HG03520 (cell line): ENCODE results near the gene CEP164.

Source experiments
- ATAC-seq: cut with Tn5 transposase; IDR thresholded peaks from one replicate; pipeline ENCODE4 v1.9.1; 2021; ENCODE audit warnings: mild to moderate bottlenecking, moderate library complexity; ENCODE audit not compliant: unreplicated experiment

CEP164 gene

GRCh38 chr11:117356126-117356890, 28.7 kb downstream of the CEP164 start:
- ATAC-seq: no peak

- ATAC-seq: no peak
Measured at GRCh38 chr11:117361432-117361831, 33.8 kb downstream of the CEP164 start.

GRCh38 chr11:117366248-117366647, 38.6 kb downstream of the CEP164 start:
- no peak for ATAC-seq

- no peak for ATAC-seq
Measured at GRCh38 chr11:117366875-117367274, 39.2 kb downstream of the CEP164 start.

DNA sequence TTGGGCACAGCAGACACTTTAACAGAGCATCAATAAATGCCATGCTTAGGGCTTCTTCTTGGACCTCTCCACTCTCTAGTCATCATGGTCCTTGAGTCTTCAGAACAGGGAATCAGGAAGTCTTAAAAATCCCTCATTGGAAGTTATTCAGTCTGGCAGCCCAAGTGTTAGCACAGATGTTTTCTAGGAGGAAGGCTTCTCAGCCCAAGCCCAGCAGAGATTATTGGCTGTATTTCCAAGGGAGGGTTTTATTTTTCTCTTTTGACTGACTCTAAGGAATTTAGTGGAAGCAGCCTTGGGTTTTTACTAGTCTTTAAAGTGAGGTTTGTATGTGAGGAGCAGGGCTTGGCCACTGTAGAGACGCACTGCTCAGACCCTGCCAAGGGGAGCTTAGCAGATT, 41.9 kb downstream of the CEP164 start:
- no peak for ATAC-seq

DNA sequence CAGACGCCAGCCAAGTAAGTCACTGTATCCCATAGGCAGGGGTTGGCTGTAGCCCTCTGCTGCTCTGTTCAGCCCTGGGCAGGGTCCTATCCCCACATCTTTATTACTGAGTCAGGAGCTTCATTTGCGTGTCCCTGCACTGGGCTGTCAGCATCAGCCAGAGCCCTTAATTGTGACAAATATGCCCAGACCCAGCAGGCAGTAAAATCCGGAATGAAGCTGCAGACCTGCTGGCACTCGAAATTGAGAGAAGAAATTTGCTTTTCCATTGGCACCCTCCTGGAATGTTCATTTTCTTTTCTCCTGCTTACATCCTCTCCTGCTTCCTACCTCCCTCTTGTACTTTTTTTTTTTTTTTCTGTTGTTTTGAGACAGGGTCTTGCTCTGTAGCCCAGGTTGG, 43.8 kb downstream of the CEP164 start:
- no peak for ATAC-seq

DNA sequence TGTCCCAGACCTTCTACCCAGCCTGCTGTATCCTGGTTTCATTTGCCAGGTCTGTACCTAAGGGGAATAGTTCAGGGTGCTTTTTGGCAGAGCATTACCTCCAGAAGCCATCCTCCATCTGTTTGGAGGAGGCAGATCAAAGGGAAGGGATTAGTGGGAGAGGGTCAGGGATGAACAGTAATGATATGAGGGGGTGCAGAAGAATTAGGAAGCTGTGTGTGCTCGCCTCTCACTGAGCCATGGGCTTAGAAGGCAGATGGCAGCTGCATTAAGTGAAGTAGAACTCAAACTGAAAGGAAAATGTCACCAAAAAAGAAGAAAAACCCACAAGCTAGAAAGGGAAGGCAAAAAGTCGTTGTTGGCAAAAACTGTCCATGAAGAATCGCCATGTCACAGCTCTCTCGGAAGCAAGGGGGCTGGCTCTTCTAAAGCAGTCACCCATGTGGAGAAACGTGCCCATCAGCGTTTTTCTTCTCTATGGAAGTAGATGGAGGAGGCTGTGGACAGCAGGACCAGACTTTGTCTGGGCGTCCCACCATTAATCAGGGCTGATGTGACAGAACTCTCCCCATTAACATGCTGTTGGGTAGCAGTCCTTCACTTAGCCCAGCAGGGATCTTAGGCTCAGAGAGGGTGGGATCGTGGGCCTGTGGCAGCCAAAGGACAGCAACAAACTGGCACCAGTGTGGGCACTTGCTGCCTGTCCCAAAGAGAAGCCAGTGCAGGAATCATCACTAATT, 46.8 kb downstream of the CEP164 start:
- ATAC-seq: no peak

DNA sequence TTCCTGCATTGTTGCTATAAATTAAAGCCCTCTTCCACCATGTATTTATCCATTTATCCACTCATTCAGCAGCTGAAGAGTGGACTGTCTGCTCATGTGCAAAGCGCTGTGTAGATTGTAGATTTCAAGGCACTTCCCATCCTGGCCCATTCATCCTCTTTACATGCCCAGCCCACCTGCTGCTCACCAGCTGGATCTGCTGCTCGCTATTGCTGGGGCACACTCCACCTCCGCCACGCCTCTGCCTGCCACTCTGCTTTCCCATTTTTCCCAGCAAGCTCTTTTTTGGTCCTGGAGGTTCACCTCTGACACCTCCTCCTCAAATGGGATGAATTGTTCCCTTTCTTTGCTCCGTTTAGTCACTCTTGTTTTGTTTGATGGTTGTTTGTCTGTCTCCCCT, 48.3 kb downstream of the CEP164 start:
- ATAC-seq: no peak

- no peak for ATAC-seq
Measured at GRCh38 chr11:117376517-117376916, 48.9 kb downstream of the CEP164 start.

GRCh38 chr11:117378976-117379865, 51.6 kb downstream of the CEP164 start:
- ATAC-seq: no peak

DNA sequence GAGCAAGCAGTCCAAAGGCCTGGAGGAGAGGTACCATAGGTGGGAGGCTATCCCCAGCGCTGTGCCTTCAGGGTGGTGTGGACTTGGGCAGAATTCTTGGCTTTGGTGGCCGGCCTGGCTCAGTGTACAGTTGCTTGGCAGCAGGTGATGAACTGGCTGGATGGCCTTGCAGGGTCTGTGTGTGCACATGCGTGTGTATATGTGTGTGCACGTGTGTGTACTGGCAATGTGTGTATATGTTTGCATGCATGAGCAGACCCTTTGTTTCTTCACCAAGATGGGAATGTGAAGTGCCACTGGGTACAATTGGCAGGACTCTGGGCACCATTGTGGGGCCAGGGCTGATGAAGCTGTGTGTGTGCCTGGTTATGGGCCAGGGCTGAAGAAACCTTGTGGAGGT, 53.0 kb downstream of the CEP164 start:
- ATAC-seq: no peak

DNA sequence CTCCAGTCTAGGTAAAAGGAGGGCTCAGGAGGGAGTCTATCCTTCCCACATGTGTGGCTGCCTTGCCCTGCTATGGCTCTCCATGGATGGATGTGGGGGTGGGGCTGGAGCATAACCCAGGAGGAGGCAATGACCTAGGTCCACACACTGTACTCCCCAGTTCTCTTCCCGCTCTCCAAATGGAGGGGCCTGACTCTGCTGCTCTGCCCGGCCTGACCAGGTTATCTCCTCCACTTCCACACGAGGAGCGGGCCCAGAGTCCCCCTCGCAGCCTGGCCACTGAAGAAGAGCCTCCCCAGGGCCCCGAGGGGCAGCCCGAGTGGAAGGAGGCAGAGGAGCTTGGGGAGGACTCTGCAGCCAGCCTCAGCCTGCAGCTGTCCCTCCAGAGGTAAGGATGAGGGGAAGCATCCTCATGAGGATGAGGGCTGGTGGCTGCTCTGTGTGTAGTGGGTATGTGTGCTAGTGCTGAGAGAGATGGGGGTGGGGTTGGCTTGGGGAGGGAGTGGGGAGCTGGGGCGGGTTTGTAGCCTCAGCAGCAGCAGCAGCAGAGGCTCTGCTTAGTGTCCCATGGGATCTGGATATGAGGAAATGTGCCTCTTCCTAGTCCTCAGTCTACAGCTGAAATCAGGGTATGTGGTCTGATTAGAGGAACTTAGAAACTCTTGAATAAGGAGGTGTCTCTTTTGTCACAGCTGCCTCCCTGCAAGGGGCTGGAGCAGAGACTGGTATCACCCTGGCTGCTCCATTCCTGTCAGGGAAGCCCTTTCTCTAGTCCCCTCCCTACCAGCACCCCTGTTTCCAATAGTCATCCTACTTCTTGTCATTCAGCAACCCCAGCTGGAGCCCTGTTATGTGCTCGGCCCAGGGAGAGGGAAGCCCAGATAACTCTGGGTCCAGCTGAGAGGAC, 54.1 kb downstream of the CEP164 start:
- ATAC-seq: no peak

DNA sequence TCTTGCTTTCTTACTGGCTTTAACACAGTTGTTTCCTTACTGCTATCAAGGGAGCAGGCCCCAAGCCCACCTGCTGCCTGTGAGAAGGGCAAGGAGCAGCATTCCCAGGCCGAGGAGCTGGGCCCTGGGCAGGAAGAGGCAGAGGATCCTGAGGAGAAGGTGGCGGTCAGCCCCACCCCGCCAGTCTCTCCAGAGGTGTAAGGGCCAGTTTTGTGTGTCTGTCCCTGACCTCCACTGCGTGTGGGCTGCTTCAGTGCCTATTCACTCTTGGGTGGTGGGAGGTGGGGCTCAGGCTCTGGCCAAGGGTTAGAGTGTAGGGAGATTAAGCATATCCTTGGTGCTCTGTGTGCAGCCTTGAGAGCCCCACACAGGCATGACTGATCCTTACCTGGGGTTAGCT, 55.1 kb downstream of the CEP164 start:
- ATAC-seq: no peak

DNA sequence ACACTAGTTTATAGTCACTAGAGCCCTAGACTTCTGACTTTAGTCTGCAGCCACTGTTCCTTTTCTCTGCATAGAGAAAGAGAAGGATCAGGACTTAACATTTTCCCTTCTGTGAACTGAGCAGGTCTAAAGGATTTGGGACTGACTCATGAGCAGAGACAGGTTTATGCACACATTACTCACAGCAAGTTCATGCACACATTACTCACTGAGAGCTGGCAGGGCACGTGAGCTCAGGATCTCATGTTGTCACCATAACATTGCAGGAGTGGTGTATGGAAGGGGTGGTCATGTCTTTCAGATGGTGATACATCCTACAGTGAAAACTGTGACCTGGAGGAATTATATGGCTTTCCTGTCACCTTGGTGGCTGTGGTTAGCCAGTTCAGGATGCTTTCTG, 56.4 kb downstream of the CEP164 start:
- ATAC-seq: no peak

DNA sequence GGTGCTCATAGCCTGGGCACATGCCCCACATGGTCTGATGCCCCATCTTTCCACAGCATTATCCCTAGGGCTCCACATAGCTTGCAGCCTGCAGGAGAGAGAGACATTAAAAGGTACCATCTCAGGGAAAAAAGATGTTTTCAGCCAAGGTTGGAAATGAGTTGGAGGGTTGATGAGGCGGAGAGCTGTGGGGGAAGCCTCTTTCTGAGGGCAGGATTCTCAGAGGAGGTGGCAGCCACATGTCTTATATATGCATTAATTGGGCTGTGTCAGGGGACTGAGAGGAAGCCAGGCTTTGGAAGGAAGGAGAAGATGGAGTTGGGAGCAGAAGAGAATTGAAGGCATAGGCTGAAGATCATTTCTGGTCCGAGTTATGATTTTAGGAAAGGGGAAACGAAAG, 57.8 kb downstream of the CEP164 start:
- ATAC-seq: no peak

DNA sequence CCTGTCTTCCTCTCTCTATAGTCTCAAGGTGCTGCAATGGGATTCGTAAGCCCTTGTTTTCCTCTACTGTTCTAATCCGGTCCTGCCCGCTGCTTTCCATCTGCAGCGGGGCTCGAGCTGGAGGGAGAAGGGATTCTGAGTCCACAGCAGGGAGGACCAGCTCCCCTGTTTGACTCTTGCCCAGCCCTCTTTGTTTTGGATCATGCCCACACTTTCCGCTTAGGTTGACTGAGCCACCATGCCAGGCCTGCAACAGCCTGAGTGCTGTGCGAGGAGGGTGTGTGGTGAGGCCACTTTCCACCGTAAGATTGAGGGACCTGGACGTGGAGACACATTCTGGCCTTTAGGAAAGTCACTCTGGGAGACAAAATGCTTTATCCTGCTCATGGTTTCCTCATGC, 58.3 kb downstream of the CEP164 start:
- no peak for ATAC-seq

DNA sequence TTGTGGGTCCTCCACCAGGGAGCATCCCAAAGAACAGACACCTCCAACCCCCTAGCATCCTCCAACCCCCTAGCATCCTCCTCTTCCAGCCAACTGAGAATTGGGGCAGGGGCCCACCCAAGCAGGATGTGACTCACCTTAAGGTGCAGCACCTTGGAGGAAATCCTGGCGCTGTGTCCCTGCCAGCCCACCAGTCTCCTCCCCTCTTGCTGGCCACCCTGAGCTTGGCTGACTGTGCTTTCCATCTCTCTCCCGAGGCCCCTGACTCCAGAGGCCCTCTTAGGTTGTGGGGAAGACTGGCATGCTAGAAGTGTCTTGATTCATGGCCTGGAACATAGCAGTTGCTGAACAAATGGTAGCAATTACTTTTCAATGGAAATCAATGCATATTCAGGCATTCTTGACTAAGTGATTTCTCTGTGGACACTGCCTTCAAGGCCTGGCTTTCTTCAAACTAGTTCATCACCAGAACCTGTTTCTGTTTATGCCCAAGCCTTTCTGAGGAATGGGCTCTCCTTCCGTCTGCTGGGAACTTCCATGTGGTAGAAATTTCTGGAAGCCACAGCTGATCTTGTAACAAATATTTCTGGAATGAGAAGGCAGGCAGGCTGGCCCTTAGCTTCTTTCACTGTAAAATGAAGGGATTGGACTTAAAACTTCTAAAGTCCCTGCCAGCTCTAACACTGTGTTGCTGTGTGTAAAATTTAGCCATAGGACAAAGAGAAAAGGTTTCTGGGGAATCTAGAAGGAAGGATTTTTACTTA, 60.5 kb downstream of the CEP164 start:
- ATAC-seq: no peak

DNA sequence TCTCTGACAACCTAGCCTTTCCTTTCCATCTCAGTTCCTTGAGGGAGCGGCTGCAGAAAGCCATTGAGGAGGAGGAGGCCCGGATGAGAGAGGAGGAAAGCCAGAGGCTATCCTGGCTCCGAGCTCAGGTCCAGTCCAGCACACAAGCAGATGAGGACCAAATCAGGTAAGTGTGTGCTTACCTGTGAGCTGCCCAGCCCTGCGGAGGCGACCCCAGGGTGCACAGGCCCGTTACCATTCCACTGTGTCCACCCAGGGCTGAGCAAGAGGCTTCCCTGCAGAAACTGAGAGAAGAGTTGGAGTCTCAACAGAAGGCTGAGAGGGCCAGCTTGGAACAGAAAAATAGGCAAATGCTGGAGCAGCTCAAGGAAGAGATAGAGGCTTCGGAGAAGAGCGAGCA, 63.1 kb downstream of the CEP164 start:
- ATAC-seq: no peak

- no peak for ATAC-seq
Measured at GRCh38 chr11:117391181-117391580, 63.5 kb downstream of the CEP164 start.
